ENCODE data around the gene TOMM22. TPM values are rescaled to one million over a fixed set of nuclear protein-coding genes. Genes with fewer than 3 reads are reported as not detected.
A peak's percentile ranks its signal among the peaks of the same experiment; 100 is the strongest.

TOMM22 gene
- total RNA-seq, 1 experiment from 2014 or later = 146 TPM

DNA sequence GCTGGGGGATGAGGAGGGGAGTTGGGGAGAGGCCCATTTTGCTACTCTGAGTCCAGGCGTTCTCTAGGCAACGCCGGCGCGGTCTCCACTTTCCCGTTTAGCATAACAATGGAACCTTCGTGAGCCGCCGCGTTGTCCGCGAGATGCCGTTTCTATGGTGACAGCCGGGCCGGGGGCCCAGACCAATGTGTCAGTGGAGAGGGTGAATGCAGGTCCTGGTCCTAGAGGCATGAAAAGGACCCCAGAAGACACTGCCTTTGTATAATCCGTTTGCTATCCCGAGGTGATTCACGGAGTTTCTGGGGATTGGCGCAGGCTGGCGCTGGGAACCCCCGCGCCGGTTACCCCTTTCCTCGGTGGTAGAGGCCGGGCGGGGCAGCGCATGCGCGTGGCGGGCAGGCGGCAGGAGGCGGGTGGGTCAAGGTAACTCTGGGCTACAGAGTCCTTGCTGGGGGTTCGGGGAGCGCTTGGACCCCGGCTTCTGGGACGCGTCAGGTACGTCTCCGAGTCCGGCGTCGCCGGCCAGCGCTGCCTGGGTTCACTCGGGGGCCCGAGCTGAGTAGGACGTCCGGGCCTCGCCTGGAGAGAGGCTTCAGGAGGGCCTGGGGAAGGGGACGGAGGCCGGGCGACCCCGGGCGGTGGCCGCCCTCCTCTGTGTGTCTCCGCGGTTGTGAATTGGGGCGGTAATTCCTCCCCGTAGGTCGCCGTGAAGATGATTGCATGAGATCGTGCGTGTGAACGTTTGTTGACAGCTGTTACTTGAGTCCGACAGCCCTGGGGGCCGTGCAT, 25.3 kb upstream of the TOMM22 start, which contains the start of the genes CBY1 and FAM227A (continued):
- TF ChIP-seq CREM (CRISPR knock-in tag; IDR thresholded peaks at IDR 0.05) (no peak), GABPB1 (CRISPR knock-in tag; IDR thresholded peaks at IDR 0.05) (0 out of 2 replicates have a peak, but pooled peaks have one; percentile 27), TEAD1 (CRISPR knock-in tag; IDR thresholded peaks at IDR 0.05) (peak; percentile 31; the same call in 1 of the 2 replicates), ZNF232 (CRISPR knock-in tag; IDR thresholded peaks at IDR 0.05) (no peak), ZNF416 (CRISPR knock-in tag; IDR thresholded peaks at IDR 0.05) (no peak), KAT7 (CRISPR knock-in tag; IDR thresholded peaks at IDR 0.05; ENCODE audit: borderline replicate concordance) (no peak), ELF4 (CRISPR knock-in tag; IDR thresholded peaks at IDR 0.05; ENCODE audit: low read depth) (no peak), TCF7 (CRISPR knock-in tag; IDR thresholded peaks at IDR 0.05; ENCODE audit: low read depth) (no peak), ZBTB21 (CRISPR knock-in tag; IDR thresholded peaks at IDR 0.05; ENCODE audit: borderline replicate concordance) (0 out of 2 replicates have a peak, but pooled peaks have one; percentile 7), ZNF671 (CRISPR knock-in tag; IDR thresholded peaks at IDR 0.05) (no peak), RELA (CRISPR knock-in tag; IDR thresholded peaks at IDR 0.05; ENCODE audit: borderline replicate concordance) (no peak), GTF2I (CRISPR knock-in tag; conservative IDR thresholded peaks at IDR 0.05) (no peak)
- TF ChIP-seq, protein P1, sequence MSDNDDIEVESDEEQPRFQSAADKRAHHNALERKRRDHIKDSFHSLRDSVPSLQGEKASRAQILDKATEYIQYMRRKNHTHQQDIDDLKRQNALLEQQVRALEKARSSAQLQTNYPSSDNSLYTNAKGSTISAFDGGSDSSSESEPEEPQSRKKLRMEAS (CRISPR knock-in tag; IDR thresholded peaks at IDR 0.05) = no peak
- TF ChIP-seq, protein P2, sequence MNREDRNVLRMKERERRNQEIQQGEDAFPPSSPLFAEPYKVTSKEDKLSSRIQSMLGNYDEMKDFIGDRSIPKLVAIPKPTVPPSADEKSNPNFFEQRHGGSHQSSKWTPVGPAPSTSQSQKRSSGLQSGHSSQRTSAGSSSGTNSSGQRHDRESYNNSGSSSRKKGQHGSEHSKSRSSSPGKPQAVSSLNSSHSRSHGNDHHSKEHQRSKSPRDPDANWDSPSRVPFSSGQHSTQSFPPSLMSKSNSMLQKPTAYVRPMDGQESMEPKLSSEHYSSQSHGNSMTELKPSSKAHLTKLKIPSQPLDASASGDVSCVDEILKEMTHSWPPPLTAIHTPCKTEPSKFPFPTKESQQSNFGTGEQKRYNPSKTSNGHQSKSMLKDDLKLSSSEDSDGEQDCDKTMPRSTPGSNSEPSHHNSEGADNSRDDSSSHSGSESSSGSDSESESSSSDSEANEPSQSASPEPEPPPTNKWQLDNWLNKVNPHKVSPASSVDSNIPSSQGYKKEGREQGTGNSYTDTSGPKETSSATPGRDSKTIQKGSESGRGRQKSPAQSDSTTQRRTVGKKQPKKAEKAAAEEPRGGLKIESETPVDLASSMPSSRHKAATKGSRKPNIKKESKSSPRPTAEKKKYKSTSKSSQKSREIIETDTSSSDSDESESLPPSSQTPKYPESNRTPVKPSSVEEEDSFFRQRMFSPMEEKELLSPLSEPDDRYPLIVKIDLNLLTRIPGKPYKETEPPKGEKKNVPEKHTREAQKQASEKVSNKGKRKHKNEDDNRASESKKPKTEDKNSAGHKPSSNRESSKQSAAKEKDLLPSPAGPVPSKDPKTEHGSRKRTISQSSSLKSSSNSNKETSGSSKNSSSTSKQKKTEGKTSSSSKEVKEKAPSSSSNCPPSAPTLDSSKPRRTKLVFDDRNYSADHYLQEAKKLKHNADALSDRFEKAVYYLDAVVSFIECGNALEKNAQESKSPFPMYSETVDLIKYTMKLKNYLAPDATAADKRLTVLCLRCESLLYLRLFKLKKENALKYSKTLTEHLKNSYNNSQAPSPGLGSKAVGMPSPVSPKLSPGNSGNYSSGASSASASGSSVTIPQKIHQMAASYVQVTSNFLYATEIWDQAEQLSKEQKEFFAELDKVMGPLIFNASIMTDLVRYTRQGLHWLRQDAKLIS (CRISPR knock-in tag; IDR thresholded peaks at IDR 0.05; ENCODE audit: borderline replicate concordance) = no peak
- TF ChIP-seq, protein P3, sequence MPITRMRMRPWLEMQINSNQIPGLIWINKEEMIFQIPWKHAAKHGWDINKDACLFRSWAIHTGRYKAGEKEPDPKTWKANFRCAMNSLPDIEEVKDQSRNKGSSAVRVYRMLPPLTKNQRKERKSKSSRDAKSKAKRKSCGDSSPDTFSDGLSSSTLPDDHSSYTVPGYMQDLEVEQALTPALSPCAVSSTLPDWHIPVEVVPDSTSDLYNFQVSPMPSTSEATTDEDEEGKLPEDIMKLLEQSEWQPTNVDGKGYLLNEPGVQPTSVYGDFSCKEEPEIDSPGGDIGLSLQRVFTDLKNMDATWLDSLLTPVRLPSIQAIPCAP (CRISPR knock-in tag; IDR thresholded peaks at IDR 0.05) = no peak
- TF ChIP-seq, protein P4, sequence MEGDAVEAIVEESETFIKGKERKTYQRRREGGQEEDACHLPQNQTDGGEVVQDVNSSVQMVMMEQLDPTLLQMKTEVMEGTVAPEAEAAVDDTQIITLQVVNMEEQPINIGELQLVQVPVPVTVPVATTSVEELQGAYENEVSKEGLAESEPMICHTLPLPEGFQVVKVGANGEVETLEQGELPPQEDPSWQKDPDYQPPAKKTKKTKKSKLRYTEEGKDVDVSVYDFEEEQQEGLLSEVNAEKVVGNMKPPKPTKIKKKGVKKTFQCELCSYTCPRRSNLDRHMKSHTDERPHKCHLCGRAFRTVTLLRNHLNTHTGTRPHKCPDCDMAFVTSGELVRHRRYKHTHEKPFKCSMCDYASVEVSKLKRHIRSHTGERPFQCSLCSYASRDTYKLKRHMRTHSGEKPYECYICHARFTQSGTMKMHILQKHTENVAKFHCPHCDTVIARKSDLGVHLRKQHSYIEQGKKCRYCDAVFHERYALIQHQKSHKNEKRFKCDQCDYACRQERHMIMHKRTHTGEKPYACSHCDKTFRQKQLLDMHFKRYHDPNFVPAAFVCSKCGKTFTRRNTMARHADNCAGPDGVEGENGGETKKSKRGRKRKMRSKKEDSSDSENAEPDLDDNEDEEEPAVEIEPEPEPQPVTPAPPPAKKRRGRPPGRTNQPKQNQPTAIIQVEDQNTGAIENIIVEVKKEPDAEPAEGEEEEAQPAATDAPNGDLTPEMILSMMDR (IDR thresholded peaks at IDR 0.05) = no peak
- TF ChIP-seq, protein P5, sequence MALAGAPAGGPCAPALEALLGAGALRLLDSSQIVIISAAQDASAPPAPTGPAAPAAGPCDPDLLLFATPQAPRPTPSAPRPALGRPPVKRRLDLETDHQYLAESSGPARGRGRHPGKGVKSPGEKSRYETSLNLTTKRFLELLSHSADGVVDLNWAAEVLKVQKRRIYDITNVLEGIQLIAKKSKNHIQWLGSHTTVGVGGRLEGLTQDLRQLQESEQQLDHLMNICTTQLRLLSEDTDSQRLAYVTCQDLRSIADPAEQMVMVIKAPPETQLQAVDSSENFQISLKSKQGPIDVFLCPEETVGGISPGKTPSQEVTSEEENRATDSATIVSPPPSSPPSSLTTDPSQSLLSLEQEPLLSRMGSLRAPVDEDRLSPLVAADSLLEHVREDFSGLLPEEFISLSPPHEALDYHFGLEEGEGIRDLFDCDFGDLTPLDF (CRISPR knock-in tag; IDR thresholded peaks at IDR 0.05) = no peak
- TF ChIP-seq, protein P6, sequence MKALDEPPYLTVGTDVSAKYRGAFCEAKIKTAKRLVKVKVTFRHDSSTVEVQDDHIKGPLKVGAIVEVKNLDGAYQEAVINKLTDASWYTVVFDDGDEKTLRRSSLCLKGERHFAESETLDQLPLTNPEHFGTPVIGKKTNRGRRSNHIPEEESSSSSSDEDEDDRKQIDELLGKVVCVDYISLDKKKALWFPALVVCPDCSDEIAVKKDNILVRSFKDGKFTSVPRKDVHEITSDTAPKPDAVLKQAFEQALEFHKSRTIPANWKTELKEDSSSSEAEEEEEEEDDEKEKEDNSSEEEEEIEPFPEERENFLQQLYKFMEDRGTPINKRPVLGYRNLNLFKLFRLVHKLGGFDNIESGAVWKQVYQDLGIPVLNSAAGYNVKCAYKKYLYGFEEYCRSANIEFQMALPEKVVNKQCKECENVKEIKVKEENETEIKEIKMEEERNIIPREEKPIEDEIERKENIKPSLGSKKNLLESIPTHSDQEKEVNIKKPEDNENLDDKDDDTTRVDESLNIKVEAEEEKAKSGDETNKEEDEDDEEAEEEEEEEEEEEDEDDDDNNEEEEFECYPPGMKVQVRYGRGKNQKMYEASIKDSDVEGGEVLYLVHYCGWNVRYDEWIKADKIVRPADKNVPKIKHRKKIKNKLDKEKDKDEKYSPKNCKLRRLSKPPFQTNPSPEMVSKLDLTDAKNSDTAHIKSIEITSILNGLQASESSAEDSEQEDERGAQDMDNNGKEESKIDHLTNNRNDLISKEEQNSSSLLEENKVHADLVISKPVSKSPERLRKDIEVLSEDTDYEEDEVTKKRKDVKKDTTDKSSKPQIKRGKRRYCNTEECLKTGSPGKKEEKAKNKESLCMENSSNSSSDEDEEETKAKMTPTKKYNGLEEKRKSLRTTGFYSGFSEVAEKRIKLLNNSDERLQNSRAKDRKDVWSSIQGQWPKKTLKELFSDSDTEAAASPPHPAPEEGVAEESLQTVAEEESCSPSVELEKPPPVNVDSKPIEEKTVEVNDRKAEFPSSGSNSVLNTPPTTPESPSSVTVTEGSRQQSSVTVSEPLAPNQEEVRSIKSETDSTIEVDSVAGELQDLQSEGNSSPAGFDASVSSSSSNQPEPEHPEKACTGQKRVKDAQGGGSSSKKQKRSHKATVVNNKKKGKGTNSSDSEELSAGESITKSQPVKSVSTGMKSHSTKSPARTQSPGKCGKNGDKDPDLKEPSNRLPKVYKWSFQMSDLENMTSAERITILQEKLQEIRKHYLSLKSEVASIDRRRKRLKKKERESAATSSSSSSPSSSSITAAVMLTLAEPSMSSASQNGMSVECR (CRISPR knock-in tag; IDR thresholded peaks at IDR 0.05; ENCODE audit: borderline replicate concordance) = peak; percentile 51; the same call in 1 of the 2 replicates
- TF ChIP-seq, protein P7, sequence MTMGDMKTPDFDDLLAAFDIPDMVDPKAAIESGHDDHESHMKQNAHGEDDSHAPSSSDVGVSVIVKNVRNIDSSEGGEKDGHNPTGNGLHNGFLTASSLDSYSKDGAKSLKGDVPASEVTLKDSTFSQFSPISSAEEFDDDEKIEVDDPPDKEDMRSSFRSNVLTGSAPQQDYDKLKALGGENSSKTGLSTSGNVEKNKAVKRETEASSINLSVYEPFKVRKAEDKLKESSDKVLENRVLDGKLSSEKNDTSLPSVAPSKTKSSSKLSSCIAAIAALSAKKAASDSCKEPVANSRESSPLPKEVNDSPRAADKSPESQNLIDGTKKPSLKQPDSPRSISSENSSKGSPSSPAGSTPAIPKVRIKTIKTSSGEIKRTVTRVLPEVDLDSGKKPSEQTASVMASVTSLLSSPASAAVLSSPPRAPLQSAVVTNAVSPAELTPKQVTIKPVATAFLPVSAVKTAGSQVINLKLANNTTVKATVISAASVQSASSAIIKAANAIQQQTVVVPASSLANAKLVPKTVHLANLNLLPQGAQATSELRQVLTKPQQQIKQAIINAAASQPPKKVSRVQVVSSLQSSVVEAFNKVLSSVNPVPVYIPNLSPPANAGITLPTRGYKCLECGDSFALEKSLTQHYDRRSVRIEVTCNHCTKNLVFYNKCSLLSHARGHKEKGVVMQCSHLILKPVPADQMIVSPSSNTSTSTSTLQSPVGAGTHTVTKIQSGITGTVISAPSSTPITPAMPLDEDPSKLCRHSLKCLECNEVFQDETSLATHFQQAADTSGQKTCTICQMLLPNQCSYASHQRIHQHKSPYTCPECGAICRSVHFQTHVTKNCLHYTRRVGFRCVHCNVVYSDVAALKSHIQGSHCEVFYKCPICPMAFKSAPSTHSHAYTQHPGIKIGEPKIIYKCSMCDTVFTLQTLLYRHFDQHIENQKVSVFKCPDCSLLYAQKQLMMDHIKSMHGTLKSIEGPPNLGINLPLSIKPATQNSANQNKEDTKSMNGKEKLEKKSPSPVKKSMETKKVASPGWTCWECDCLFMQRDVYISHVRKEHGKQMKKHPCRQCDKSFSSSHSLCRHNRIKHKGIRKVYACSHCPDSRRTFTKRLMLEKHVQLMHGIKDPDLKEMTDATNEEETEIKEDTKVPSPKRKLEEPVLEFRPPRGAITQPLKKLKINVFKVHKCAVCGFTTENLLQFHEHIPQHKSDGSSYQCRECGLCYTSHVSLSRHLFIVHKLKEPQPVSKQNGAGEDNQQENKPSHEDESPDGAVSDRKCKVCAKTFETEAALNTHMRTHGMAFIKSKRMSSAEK (CRISPR knock-in tag; IDR thresholded peaks at IDR 0.05; ENCODE audit: borderline replicate concordance) = no peak

All from WTC11 (cell line).